Glomerular visceral epithelial cell (primary cell): Measurements from ENCODE around the gene CYB5RL.
A peak's percentile ranks its signal among the peaks of the same experiment; 100 is the strongest.
"Not testable (repeated sequence)": the region's sequence is repeated elsewhere in the genome, so short reads cannot be mapped to it uniquely, and the experiment has no call there.

ENCODE experiments used
- DNase-seq: peaks from one replicate; pipeline ENCODE4 v3.0.0-alpha.2; 2016; ENCODE audit errors: extremely low spot score

CYB5RL gene

GRCh38 chr1:54199765-54200518 lies at the start of gene CYB5RL, which contains the start of gene MRPL37:
Gene CYB5RL (minus strand): TSS chr1:54200030. CDS start chr1:54195616, 4,414 bp downstream.
Gene MRPL37 (plus strand): TSS chr1:54200167. CDS start chr1:54200244, 77 bp downstream.
- DNase-seq: peak; percentile 97

GRCh38 chr1:54248966-54249365 lies 49.1 kb upstream of the CYB5RL start:
- DNase-seq: no peak

- no peak for DNase-seq
Measured at GRCh38 chr1:54247863-54248515, 48.2 kb upstream of the CYB5RL start.

GRCh38 chr1:54246116-54246721 lies 46.4 kb upstream of the CYB5RL start:
- DNase-seq: no peak

GRCh38 chr1:54245501-54245900 lies 45.7 kb upstream of the CYB5RL start:
- no peak for DNase-seq

- DNase-seq: no peak
Measured at GRCh38 chr1:54244655-54245054, 44.8 kb upstream of the CYB5RL start.

GRCh38 chr1:54243022-54243421 lies 43.2 kb upstream of the CYB5RL start:
- no peak for DNase-seq

- no peak for DNase-seq
Measured at GRCh38 chr1:54241364-54241763, 41.5 kb upstream of the CYB5RL start.

- DNase-seq: no peak
Measured at GRCh38 chr1:54240741-54241335, 41.0 kb upstream of the CYB5RL start.

- DNase-seq: no peak
Measured at GRCh38 chr1:54239631-54240031, 39.8 kb upstream of the CYB5RL start.

GRCh38 chr1:54239035-54239383 lies 39.2 kb upstream of the CYB5RL start:
- no peak for DNase-seq

GRCh38 chr1:54238353-54239034 lies 38.7 kb upstream of the CYB5RL start:
- no peak for DNase-seq

- DNase-seq: no peak
Measured at GRCh38 chr1:54237586-54237985, 37.8 kb upstream of the CYB5RL start.

GRCh38 chr1:54234284-54234683 lies 34.5 kb upstream of the CYB5RL start:
- DNase-seq: no peak

- DNase-seq: not testable (repeated sequence)
Measured at GRCh38 chr1:54233196-54233595, 33.4 kb upstream of the CYB5RL start.

- no peak for DNase-seq
Measured at GRCh38 chr1:54230507-54231339, 30.9 kb upstream of the CYB5RL start.

- peak; percentile 70 for DNase-seq
Measured at GRCh38 chr1:54229281-54229891, 29.6 kb upstream of the CYB5RL start.

GRCh38 chr1:54228638-54229079 lies 28.8 kb upstream of the CYB5RL start:
- no peak for DNase-seq

GRCh38 chr1:54227891-54228310 lies 28.1 kb upstream of the CYB5RL start:
- DNase-seq: peak; percentile 62

- DNase-seq: peak; percentile 92
Measured at GRCh38 chr1:54227091-54227602, 27.3 kb upstream of the CYB5RL start.
